Right ventricle myocardium superior (tissue), 1 donor: ENCODE data around the gene STX7. TPM values are rescaled to one million over a fixed set of nuclear protein-coding genes. Genes with fewer than 3 reads are reported as not detected.
"Not testable (repeated sequence)": the region's sequence is repeated elsewhere in the genome, so short reads cannot be mapped to it uniquely, and the experiment has no call there.

Experiments
- ATAC-seq: fragments of 200-7000 bp; cut with Tn5 transposase; one replicate; pipeline ENCODE4 v1.9.1; 2020; ENCODE audit warnings: mild to moderate bottlenecking; ENCODE audit not compliant: poor library complexity
- DNase-seq: peaks from one replicate; pipeline ENCODE4 v3.0.0-alpha.2; 2020
- intact Hi-C: fragments of 100-400 bp; cut with DNase I; formaldehyde crosslinking; loops from one replicate; pipeline ENCODE4 v1.11.2; 2022
- long read RNA-seq: library from polyadenylated mRNA; unstranded; transcript quantifications from one replicate; pipeline ENCODE4 v2.0.0, GENCODE V29; 2021
- total RNA-seq: library from RNA; stranded (reverse); fragmentation: NEBNext Ultra II Directional; extraction: Animal tissue kit (Norgen Biotek cat#: 25700); gene quantifications from one replicate; pipeline ENCODE4 v1.2.1, GENCODE V29; 2021
- donor health status: DM: no; HTN: yes; CAD: no; lungs with severe emphysema.

The STX7 gene
- total RNA-seq = 55.1 TPM
- long read RNA-seq, full-length matches to known transcripts = 68 of 74 reads
- long read RNA-seq, partial matches to known transcripts = 3 of 74 reads
- long read RNA-seq, other reads (novel, unspliced or antisense) = 3 of 74 reads

GRCh38 chr6:132512638-132513632 is at the start of gene STX7:
Gene STX7 (minus strand): TSS chr6:132513116. CDS start chr6:132503530, 9,586 bp downstream.
- peak; percentile 99 for ATAC-seq
- DNase-seq = peak; percentile 95
- intact Hi-C loops = loop anchor here (10.0 kb wide), 1 partner anchor 302 kb away; the partner anchor contains the start of gene RPS12

- DNase-seq, intact Hi-C loops, ATAC-seq: not testable (repeated sequence)
These were observed 47.2 kb upstream of the STX7 start for GRCh38 chr6:132560087-132560486.

- no peak for ATAC-seq
- intact Hi-C loops = no loop called here
- no peak for DNase-seq
These were observed 39.5 kb upstream of the STX7 start, which contains the start of gene TAAR8 for GRCh38 chr6:132552372-132552771. Gene TAAR8 (plus strand): TSS chr6:132552672. CDS start chr6:132552693, 21 bp downstream.

- ATAC-seq (no peak), DNase-seq (no peak)
- intact Hi-C loops = no loop called here
These were observed 38.3 kb upstream of the STX7 start for GRCh38 chr6:132551214-132551613.

GRCh38 chr6:132548746-132549463 is 36.0 kb upstream of the STX7 start:
- ATAC-seq (no peak), DNase-seq (no peak)
- intact Hi-C loops = no loop called here

- DNase-seq (no peak), ATAC-seq (no peak)
- intact Hi-C loops = no loop called here
These were observed 31.9 kb upstream of the STX7 start for GRCh38 chr6:132544826-132545225.

GRCh38 chr6:132537977-132538376 is 25.1 kb upstream of the STX7 start, which contains the start of gene TAAR9:
Gene TAAR9 (plus strand): TSS chr6:132538277. CDS start chr6:132538290, 13 bp downstream.
- DNase-seq (no peak), ATAC-seq (no peak)
- intact Hi-C loops = no loop called here

- intact Hi-C loops = no loop called here
- ATAC-seq = no peak
- DNase-seq = no peak
These were observed 24.2 kb upstream of the STX7 start for GRCh38 chr6:132537145-132537544.

GRCh38 chr6:132534546-132534945 is 21.6 kb upstream of the STX7 start:
- intact Hi-C loops, DNase-seq, ATAC-seq: not testable (repeated sequence)

GRCh38 chr6:132530293-132530974 is 17.5 kb upstream of the STX7 start:
- DNase-seq = no peak
- intact Hi-C loops = no loop called here
- peak; percentile 85 for ATAC-seq

GRCh38 chr6:132527791-132528190 is 14.9 kb upstream of the STX7 start:
- DNase-seq = no peak
- intact Hi-C loops = no loop called here
- ATAC-seq = no peak

GRCh38 chr6:132526461-132526860 is 13.5 kb upstream of the STX7 start:
- no peak for ATAC-seq
- no peak for DNase-seq
- intact Hi-C loops = no loop called here

GRCh38 chr6:132525866-132526265 is 12.9 kb upstream of the STX7 start:
- DNase-seq = no peak
- intact Hi-C loops = no loop called here
- no peak for ATAC-seq

- no peak for ATAC-seq
- intact Hi-C loops = no loop called here
- no peak for DNase-seq
These were observed 11.7 kb upstream of the STX7 start for GRCh38 chr6:132524646-132525045.

- ATAC-seq (no peak), DNase-seq (no peak)
- intact Hi-C loops = no loop called here
These were observed 8.0 kb upstream of the STX7 start for GRCh38 chr6:132520953-132521352.

GRCh38 chr6:132515386-132515785 is 2.5 kb upstream of the STX7 start:
- no peak for DNase-seq
- no peak for ATAC-seq
- intact Hi-C loops = loop anchor here (10.0 kb wide), 1 partner anchor 299 kb away; the partner anchor contains the start of gene RPS12

GRCh38 chr6:132513831-132514545 is 1.1 kb upstream of the STX7 start:
- no peak for DNase-seq
- ATAC-seq = no peak
- intact Hi-C loops = loop anchor here (10.0 kb wide), 1 partner anchor 301 kb away; the partner anchor contains the start of gene RPS12

GRCh38 chr6:132512342-132512637 is 626 bp downstream of the STX7 start:
- ATAC-seq (no peak), DNase-seq (no peak)
- intact Hi-C loops = loop anchor here (10.0 kb wide), 1 partner anchor 303 kb away; the partner anchor contains the start of gene RPS12
